Measurements from ENCODE around the gene DIRAS2. TPM values are rescaled to one million over a fixed set of nuclear protein-coding genes. Genes with fewer than 3 reads are reported as not detected.
"Not testable (repeated sequence)": the region's sequence is repeated elsewhere in the genome, so short reads cannot be mapped to it uniquely, and the experiment has no call there.

DIRAS2 gene, protein sequence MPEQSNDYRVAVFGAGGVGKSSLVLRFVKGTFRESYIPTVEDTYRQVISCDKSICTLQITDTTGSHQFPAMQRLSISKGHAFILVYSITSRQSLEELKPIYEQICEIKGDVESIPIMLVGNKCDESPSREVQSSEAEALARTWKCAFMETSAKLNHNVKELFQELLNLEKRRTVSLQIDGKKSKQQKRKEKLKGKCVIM
- not detected for total RNA-seq

DNA sequence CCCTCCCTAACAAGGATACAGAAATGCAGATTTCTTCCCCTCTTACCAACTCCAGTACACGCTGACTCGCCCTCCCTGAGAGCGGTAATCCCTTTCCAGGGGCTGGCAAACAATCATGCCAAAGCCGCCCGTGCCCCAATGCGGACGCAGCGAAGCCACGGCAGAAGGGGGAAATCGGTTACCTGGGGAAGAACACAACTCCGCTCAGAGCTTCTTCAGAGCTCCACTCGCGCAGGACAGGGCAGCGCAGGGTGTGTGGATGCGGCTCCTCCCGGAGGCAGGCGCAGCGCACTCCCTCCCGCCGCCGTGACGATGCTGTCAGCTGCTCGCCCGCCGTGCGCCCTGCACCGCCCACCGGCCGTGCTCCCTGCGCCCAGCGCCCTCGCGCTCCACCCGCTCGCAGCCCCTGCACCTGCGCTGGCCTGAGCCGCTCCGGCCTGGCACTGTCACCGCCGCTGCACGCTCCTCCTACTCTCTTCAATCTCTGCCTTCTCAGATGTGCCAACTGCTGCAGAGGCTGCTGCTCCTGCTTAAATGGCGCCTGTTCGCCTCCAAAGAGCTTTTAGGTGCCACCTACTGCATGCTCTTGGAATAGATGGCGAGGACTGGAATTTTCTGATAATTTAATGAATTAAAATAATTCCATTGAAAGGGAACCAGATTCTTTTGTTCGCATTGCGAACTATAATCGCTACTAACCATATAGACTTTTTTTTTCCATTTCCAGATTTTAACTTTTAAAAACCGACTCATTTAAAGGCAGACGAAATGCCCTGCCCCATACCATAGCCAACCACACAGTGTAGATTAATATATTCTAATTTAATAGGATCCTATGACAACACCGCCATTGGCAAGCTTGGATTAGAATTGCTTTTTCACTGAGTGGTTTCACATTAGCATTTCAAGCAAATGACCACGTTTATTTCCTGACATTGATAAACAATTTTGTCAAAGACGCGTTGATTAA lies at the start of gene DIRAS2:
TSS of gene DIRAS2 (minus strand) at position 255 of the 970 bp plus-strand sequence. CDS start 28,997 bp downstream, outside the sequence.
- H3K4me1 Mint-ChIP-seq, result peaks cover 5% of the 10 kb centered on the region

DNA sequence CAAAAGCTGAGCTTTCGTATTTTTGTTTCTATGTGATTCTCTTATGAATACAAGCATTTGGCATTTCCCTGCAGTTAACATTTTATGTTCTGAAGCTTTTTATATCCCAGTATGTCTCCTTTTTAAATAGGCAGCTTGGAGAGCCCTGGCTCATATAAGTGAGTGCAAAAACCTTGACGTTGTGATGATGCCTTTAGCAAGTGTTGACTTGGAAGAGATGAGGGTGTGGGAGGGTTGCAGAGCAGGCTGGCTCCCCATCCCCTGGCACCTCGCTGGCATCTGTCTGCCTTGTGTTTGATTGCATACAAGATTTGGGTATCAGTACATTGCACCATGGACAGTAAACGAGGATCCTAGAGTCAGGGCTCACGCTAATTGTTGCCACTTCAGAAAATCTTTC lies 42.1 kb upstream of the DIRAS2 start:
- no peaks in the 10 kb centered on the region for H3K36me3 Mint-ChIP-seq (ENCODE audit: low read depth)
- no peaks in the 10 kb centered on the region for H3K4me1 Mint-ChIP-seq
- no peak overlapping the region for H3K4me3 Mint-ChIP-seq
- H3K27ac Mint-ChIP-seq, result no peak overlapping the region
- CTCF ChIA-PET, result interaction anchor here (0.7 kb wide), 1 partner anchor 391 kb away, joined by 3 read pairs; no protein-coding TSS in a partner anchor
- no peaks in the 10 kb centered on the region for H3K9me3 Mint-ChIP-seq
- no peak for DNase-seq
- POLR2A ChIA-PET, result no interaction called here
- H3K27me3 Mint-ChIP-seq, result peaks cover 6% of the 10 kb centered on the region

More for the DNA sequence above, at the start of gene DIRAS2:
- Mint-ChIP-seq H3K27me3 (peaks cover 70% of the 10 kb centered on the region), H3K27ac (no peak within 1 kb of the TSS), H3K9me3 (no peaks in the 10 kb centered on the region), H3K4me3 (peak within 1 kb of the TSS; percentile 36), H3K36me3 (ENCODE audit: low read depth) (no peaks in the 10 kb centered on the region)
- ChIA-PET POLR2A (no interaction called here), CTCF (no interaction called here)
- DNase-seq, result no peak

- H3K4me3 Mint-ChIP-seq, result no peak overlapping the region
- peaks cover 5% of the 10 kb centered on the region for H3K27me3 Mint-ChIP-seq
- H3K27ac Mint-ChIP-seq, result no peak overlapping the region
- no peaks in the 10 kb centered on the region for H3K9me3 Mint-ChIP-seq
- H3K36me3 Mint-ChIP-seq (ENCODE audit: low read depth), result no peaks in the 10 kb centered on the region
- no peaks in the 10 kb centered on the region for H3K4me1 Mint-ChIP-seq
- ChIA-PET POLR2A (no interaction called here), CTCF (interaction anchor here (0.7 kb wide), 1 partner anchor 390 kb away, joined by 3 read pairs; no protein-coding TSS in a partner anchor)
- DNase-seq, result no peak
These were observed 41.5 kb upstream of the DIRAS2 start for GRCh38 chr9:90684106-90684505.

DNA sequence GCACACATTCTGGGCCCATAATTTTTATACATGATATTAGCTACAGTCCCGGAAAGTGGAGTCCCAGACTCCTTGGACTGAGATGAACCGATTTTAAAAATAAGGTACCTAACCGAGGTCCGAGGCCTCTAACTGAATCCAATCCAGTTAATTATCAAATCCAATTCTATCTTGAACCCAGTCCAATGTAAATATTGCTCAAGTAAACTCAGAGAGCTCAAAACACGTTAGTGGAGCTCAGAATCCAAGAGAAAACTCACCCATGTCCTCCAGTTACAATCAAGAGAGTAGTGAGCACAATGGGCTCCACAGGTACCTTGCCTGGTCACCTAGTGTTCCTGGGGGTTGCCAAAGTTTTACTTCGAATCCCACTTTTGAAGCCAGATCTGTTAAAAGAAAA lies 37.9 kb upstream of the DIRAS2 start:
- Mint-ChIP-seq H3K36me3 (ENCODE audit: low read depth) (no peaks in the 10 kb centered on the region), H3K27me3 (no peaks in the 10 kb centered on the region), H3K4me1 (no peaks in the 10 kb centered on the region), H3K4me3 (no peak overlapping the region), H3K27ac (no peak overlapping the region), H3K9me3 (no peaks in the 10 kb centered on the region)
- CTCF ChIA-PET, result no interaction called here
- no peak for DNase-seq
- POLR2A ChIA-PET, result no interaction called here

- H3K4me3 Mint-ChIP-seq, result no peak overlapping the region
- H3K9me3 Mint-ChIP-seq, result no peaks in the 10 kb centered on the region
- H3K27ac Mint-ChIP-seq, result no peak overlapping the region
- CTCF ChIA-PET, result no interaction called here
- peaks cover 30% of the 10 kb centered on the region for H3K27me3 Mint-ChIP-seq
- no peaks in the 10 kb centered on the region for H3K36me3 Mint-ChIP-seq (ENCODE audit: low read depth)
- POLR2A ChIA-PET, result no interaction called here
- no peaks in the 10 kb centered on the region for H3K4me1 Mint-ChIP-seq
- DNase-seq, result no peak
These were observed 22.4 kb upstream of the DIRAS2 start for GRCh38 chr9:90665072-90665471.

GRCh38 chr9:90659650-90660364 lies 17.2 kb upstream of the DIRAS2 start:
- H3K4me1 Mint-ChIP-seq, result no peaks in the 10 kb centered on the region
- no peak for DNase-seq
- no peaks in the 10 kb centered on the region for H3K9me3 Mint-ChIP-seq
- CTCF ChIA-PET, result no interaction called here
- no peak overlapping the region for H3K4me3 Mint-ChIP-seq
- H3K27ac Mint-ChIP-seq, result no peak overlapping the region
- H3K36me3 Mint-ChIP-seq (ENCODE audit: low read depth), result no peaks in the 10 kb centered on the region
- POLR2A ChIA-PET, result no interaction called here
- peaks cover 38% of the 10 kb centered on the region for H3K27me3 Mint-ChIP-seq

GRCh38 chr9:90658783-90659182 lies 16.2 kb upstream of the DIRAS2 start:
- CTCF ChIA-PET, result no interaction called here
- Mint-ChIP-seq H3K36me3 (ENCODE audit: low read depth) (no peaks in the 10 kb centered on the region), H3K9me3 (no peaks in the 10 kb centered on the region), H3K4me3 (no peak overlapping the region), H3K4me1 (no peaks in the 10 kb centered on the region), H3K27me3 (peaks cover 36% of the 10 kb centered on the region), H3K27ac (no peak overlapping the region)
- DNase-seq, result no peak
- POLR2A ChIA-PET, result no interaction called here

DNA sequence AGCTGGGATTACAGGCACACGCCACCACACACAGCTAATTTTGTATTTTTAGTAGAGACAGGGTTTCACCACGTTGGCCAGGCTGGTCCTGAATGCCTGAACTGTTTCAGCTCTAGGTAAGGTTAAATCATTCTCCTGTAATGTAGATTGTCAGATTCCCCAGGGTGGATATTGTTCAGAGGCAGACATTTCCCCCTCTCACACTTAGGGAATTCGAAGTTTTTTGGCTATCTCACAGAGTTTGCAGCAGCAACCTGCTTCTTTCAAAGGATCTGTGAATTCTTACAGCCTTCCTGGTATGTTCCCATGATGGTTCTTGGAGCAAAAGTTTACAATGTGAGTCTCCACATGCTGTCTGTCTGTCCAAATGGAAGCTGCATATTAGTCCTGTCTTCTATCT lies 15.6 kb upstream of the DIRAS2 start:
- no peak for DNase-seq
- Mint-ChIP-seq H3K27me3 (peaks cover 36% of the 10 kb centered on the region), H3K27ac (no peak overlapping the region), H3K4me1 (no peaks in the 10 kb centered on the region), H3K4me3 (no peak overlapping the region), H3K9me3 (no peaks in the 10 kb centered on the region), H3K36me3 (ENCODE audit: low read depth) (no peaks in the 10 kb centered on the region)
- CTCF ChIA-PET, result no interaction called here
- POLR2A ChIA-PET, result no interaction called here

DNA sequence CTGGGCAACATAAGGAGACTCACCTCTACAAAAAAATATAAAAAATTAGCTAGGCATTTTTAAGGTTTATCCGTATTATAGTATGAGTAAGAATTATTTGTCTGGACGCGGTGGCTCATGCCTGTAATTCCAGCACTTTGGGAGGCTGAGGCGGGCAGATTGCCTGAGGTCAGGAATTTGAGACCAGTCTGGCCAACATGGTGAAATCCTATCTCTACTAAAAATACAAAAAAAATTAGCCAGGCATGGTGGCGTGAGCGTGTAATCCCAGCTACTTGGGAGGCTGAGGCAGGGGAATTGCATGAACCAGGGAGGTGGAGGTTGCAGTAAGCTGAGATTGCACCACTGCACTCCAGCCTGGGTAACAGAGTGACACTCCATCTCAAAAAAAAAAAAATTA lies 14.3 kb upstream of the DIRAS2 start:
- H3K27me3 Mint-ChIP-seq, result peaks cover 29% of the 10 kb centered on the region
- POLR2A ChIA-PET; H3K4me3 Mint-ChIP-seq; DNase-seq; CTCF ChIA-PET; H3K36me3 Mint-ChIP-seq (ENCODE audit: low read depth); H3K4me1 Mint-ChIP-seq; H3K9me3 Mint-ChIP-seq; H3K27ac Mint-ChIP-seq: not testable (repeated sequence)

DNA sequence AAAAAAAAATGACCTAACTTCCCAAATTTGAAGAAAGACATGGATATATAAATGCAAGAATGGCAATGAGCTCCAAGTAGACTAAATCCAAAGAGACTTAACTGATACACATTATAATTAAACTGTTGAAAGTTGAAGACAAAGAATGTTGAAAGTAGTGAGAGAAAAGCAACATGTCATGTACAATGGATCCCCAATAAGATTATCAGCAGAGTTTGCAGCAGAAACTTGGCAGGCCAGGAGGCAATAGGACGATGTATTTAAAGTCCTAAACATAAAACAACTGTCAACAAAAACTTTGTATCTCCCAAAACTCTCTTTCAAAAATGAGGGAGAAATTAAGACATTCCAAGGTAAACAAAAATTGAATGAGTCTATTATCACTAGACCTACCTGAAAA lies 8.6 kb upstream of the DIRAS2 start:
- H3K27me3 Mint-ChIP-seq, result peaks cover 24% of the 10 kb centered on the region
- H3K9me3 Mint-ChIP-seq, result peaks cover 10% of the 10 kb centered on the region

DNA sequence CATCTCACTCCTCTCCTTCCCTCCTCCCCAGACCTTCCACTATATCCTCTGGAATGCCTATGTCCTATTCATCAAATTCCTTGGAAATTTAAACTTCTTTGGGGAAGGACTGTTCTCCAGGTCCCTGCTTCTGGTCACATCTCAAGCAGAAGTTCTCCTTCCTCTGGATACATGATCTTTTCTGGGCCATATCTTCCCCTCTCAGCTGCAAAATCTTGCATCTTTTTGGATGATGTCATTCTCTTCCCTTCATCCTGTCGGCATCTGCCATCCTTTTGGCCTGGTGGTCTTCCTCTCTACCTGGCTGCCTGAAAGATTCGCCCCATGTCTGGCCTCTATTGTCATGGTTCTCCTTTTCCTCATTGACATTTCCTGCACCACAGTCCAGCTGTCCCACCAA lies 5.2 kb upstream of the DIRAS2 start:
- ChIA-PET POLR2A (no interaction called here), CTCF (no interaction called here)
- Mint-ChIP-seq H3K27ac (no peak overlapping the region), H3K9me3 (peaks cover 10% of the 10 kb centered on the region), H3K4me1 (peaks cover 1% of the 10 kb centered on the region), H3K4me3 (no peak overlapping the region), H3K36me3 (ENCODE audit: low read depth) (no peaks in the 10 kb centered on the region), H3K27me3 (peaks cover 45% of the 10 kb centered on the region)
- no peak for DNase-seq

More for the DNA sequence above, 8.6 kb upstream of the DIRAS2 start:
- no peak overlapping the region for H3K27ac Mint-ChIP-seq
- no peak overlapping the region for H3K4me3 Mint-ChIP-seq
- ChIA-PET CTCF (no interaction called here), POLR2A (no interaction called here)
- H3K36me3 Mint-ChIP-seq (ENCODE audit: low read depth), result no peaks in the 10 kb centered on the region
- no peaks in the 10 kb centered on the region for H3K4me1 Mint-ChIP-seq
- DNase-seq, result no peak

GRCh38 chr9:90645721-90646120 lies 3.1 kb upstream of the DIRAS2 start:
- H3K4me1 Mint-ChIP-seq, result peaks cover 5% of the 10 kb centered on the region
- H3K4me3 Mint-ChIP-seq, result no peak overlapping the region
- DNase-seq, result no peak
- CTCF ChIA-PET, result no interaction called here
- H3K36me3 Mint-ChIP-seq (ENCODE audit: low read depth), result no peaks in the 10 kb centered on the region
- H3K27ac Mint-ChIP-seq, result no peak overlapping the region
- H3K27me3 Mint-ChIP-seq, result peaks cover 63% of the 10 kb centered on the region
- H3K9me3 Mint-ChIP-seq, result peaks cover 3% of the 10 kb centered on the region
- POLR2A ChIA-PET, result no interaction called here

GRCh38 chr9:90641884-90642487 lies 638 bp downstream of the DIRAS2 start:
- H3K4me1 Mint-ChIP-seq, result peaks cover 5% of the 10 kb centered on the region
- H3K9me3 Mint-ChIP-seq, result no peaks in the 10 kb centered on the region
- H3K27ac Mint-ChIP-seq, result no peak overlapping the region
- no peak overlapping the region for H3K4me3 Mint-ChIP-seq
- POLR2A ChIA-PET, result no interaction called here
- no peak for DNase-seq
- CTCF ChIA-PET, result no interaction called here
- H3K36me3 Mint-ChIP-seq (ENCODE audit: low read depth), result no peaks in the 10 kb centered on the region
- peaks cover 71% of the 10 kb centered on the region for H3K27me3 Mint-ChIP-seq
